Calu3 (cell line): Measurements from ENCODE around the gene RABEP2. TPM values are rescaled to one million over a fixed set of nuclear protein-coding genes. Genes with fewer than 3 reads are reported as not detected.
"Not testable (repeated sequence)": the region's sequence is repeated elsewhere in the genome, so short reads cannot be mapped to it uniquely, and the experiment has no call there.

Source experiments
- BruUV-seq: library from RNA; stranded (reverse); fragments of 400-500 nt; replicated peaks from 2 replicates; lab custom pipeline; 2021; lab: Mats Ljungman, UMichigan
- CTCF ChIA-PET: fragments of 300-600 bp; sonication (Branson Sonifier 250); formaldehyde crosslinking; loops from one replicate; lab custom pipeline; 2022; ENCODE audit warnings: antibody characterized with exemption; lab: Charles Lee
- DNase-seq: peaks from one replicate; pipeline ENCODE4 v3.0.0; 2022
- H3K27ac Mint-ChIP-seq: one replicate; pipeline ENCODE4 v1.8.0; 2022; ENCODE audit warnings: mixed read lengths; ENCODE audit not compliant: unreplicated experiment
- H3K27me3 Mint-ChIP-seq: one replicate; pipeline ENCODE4 v1.8.0; 2022; ENCODE audit warnings: mixed read lengths; ENCODE audit not compliant: unreplicated experiment
- H3K36me3 Mint-ChIP-seq: one replicate; pipeline ENCODE4 v1.8.0; 2022; ENCODE audit warnings: mild to moderate bottlenecking, moderate library complexity, mixed read lengths; ENCODE audit not compliant: insufficient read depth, unreplicated experiment
- H3K4me1 Mint-ChIP-seq: one replicate; pipeline ENCODE4 v1.8.0; 2022; ENCODE audit warnings: mild to moderate bottlenecking, low read depth, mixed read lengths; ENCODE audit not compliant: unreplicated experiment
- H3K4me3 Mint-ChIP-seq: one replicate; pipeline ENCODE4 v1.8.0; 2022; ENCODE audit warnings: mild to moderate bottlenecking, low read depth, moderate library complexity, mixed read lengths; ENCODE audit not compliant: unreplicated experiment
- H3K9me3 Mint-ChIP-seq: one replicate; pipeline ENCODE4 v1.8.0; 2022; ENCODE audit warnings: low read depth, mixed read lengths; ENCODE audit not compliant: unreplicated experiment
- CTCF ChIP-seq: fragments of 200-600 bp; IDR thresholded peaks from one replicate; pipeline ENCODE4 v1.8.0; 2022; ENCODE audit warnings: antibody characterized with exemption; ENCODE audit not compliant: unreplicated experiment
- intact Hi-C: fragments of 100-400 bp; cut with micrococcal nuclease; formaldehyde crosslinking; loops from one replicate; pipeline ENCODE4 v1.10.0; 2022; ENCODE audit not compliant: unreplicated experiment
- total RNA-seq: library from RNA; stranded (reverse); gene quantifications from 2 replicates; pipeline ENCODE4 v1.2.3, GENCODE V29; 2022

RABEP2 gene
- total RNA-seq, 1 experiment from 2014 or later, result 34.3 TPM

GRCh38 chr16:28874406-28874805, 50.6 kb downstream of the RABEP2 start:
- no peak for TF ChIP-seq CTCF
- intact Hi-C loops, result no loop called here
- no peak for DNase-seq
- Mint-ChIP-seq H3K9me3 (no peaks in the 10 kb centered on the region), H3K36me3 (peaks cover 85% of the 10 kb centered on the region), H3K27ac (no peak overlapping the region), H3K4me1 (peaks cover 12% of the 10 kb centered on the region), H3K4me3 (no peak overlapping the region), H3K27me3 (no peaks in the 10 kb centered on the region)
- no TSS peak for BruUV-seq
- CTCF ChIA-PET, result interaction anchor here (1.5 kb wide), 1 partner anchor 70 kb away, joined by 3 read pairs; no protein-coding TSS in a partner anchor

GRCh38 chr16:28873543-28874201, 51.4 kb downstream of the RABEP2 start:
- no TSS peak for BruUV-seq
- CTCF ChIA-PET, result interaction anchor here (0.6 to 1.5 kb wide), 4 partner anchors 11 to 71 kb away, joined by 3 to 5 read pairs (median 4); partner anchors contain the start of genes RABEP2, SH2B1 and TUFM
- Mint-ChIP-seq H3K27me3 (no peaks in the 10 kb centered on the region), H3K9me3 (no peaks in the 10 kb centered on the region), H3K4me3 (no peak overlapping the region), H3K4me1 (peaks cover 4% of the 10 kb centered on the region), H3K36me3 (peaks cover 85% of the 10 kb centered on the region), H3K27ac (no peak overlapping the region)
- intact Hi-C loops, result no loop called here
- peak; percentile 59 for DNase-seq
- TF ChIP-seq CTCF, result peak; percentile 92

GRCh38 chr16:28872952-28873351, 52.1 kb downstream of the RABEP2 start:
- Mint-ChIP-seq H3K36me3 (peaks cover 81% of the 10 kb centered on the region), H3K9me3 (no peaks in the 10 kb centered on the region), H3K27ac (peak overlapping the region; percentile 11), H3K4me1 (no peaks in the 10 kb centered on the region), H3K27me3 (no peaks in the 10 kb centered on the region), H3K4me3 (no peak overlapping the region)
- CTCF ChIA-PET, result interaction anchor here (0.9 to 1.5 kb wide), 3 partner anchors 10 to 71 kb away, joined by 3 to 4 read pairs (median 3); partner anchors contain the start of genes RABEP2 and SH2B1
- TF ChIP-seq CTCF, result no peak
- no peak for DNase-seq
- BruUV-seq, result no TSS peak
- intact Hi-C loops, result no loop called here

GRCh38 chr16:28869201-28869600, 55.8 kb downstream of the RABEP2 start:
- Mint-ChIP-seq H3K36me3 (peaks cover 76% of the 10 kb centered on the region), H3K27ac (no peak overlapping the region), H3K4me3 (no peak overlapping the region), H3K27me3 (no peaks in the 10 kb centered on the region), H3K9me3 (no peaks in the 10 kb centered on the region), H3K4me1 (peaks cover 20% of the 10 kb centered on the region)
- DNase-seq, result no peak
- BruUV-seq, result no TSS peak
- CTCF ChIA-PET, result no interaction called here
- intact Hi-C loops, result no loop called here
- TF ChIP-seq CTCF, result no peak

- DNase-seq, H3K9me3 Mint-ChIP-seq, intact Hi-C loops, H3K4me3 Mint-ChIP-seq, CTCF ChIA-PET, H3K27ac Mint-ChIP-seq, H3K27me3 Mint-ChIP-seq, BruUV-seq: not testable (repeated sequence)
- H3K36me3 Mint-ChIP-seq, result peaks cover 76% of the 10 kb centered on the region
- peaks cover 22% of the 10 kb centered on the region for H3K4me1 Mint-ChIP-seq
These were observed 57.4 kb downstream of the RABEP2 start for GRCh38 chr16:28867646-28868045.
